ENCODE data around the gene PCIF1.
"Not testable (repeated sequence)": the region's sequence is repeated elsewhere in the genome, so short reads cannot be mapped to it uniquely, and the experiment has no call there.

The PCIF1 gene

GRCh38 chr20:45968801-45969711 lies 34.6 kb downstream of the PCIF1 start:
- DNase-seq: peak; percentile 40

- peak; percentile 61 for DNase-seq
Observed at GRCh38 chr20:45969712-45970634, 35.5 kb downstream of the PCIF1 start.

- peak; percentile 9 for DNase-seq
Observed at GRCh38 chr20:45970646-45971424, 36.4 kb downstream of the PCIF1 start.

GRCh38 chr20:45971425-45971674 lies 36.9 kb downstream of the PCIF1 start:
- DNase-seq: no peak

GRCh38 chr20:45971675-45972499 lies 37.4 kb downstream of the PCIF1 start, which contains the start of gene ZNF335:
ZNF335 (minus strand) TSS chr20:45972203; CDS start chr20:45971410, 793 bp downstream.
- peak; percentile 94 for DNase-seq

GRCh38 chr20:45972500-45973183 lies 38.2 kb downstream of the PCIF1 start:
- peak; percentile 96 for DNase-seq

GRCh38 chr20:45974896-45975565 lies 40.5 kb downstream of the PCIF1 start:
- DNase-seq: peak; percentile 37

- no peak for DNase-seq
Observed at GRCh38 chr20:45975686-45976085, 41.2 kb downstream of the PCIF1 start.

GRCh38 chr20:45976086-45976485 lies 41.6 kb downstream of the PCIF1 start:
- peak; percentile 83 for DNase-seq

- no peak for DNase-seq
Observed at GRCh38 chr20:45981261-45981660, 46.8 kb downstream of the PCIF1 start.

- no peak for DNase-seq
Observed at GRCh38 chr20:45983279-45983743, 48.8 kb downstream of the PCIF1 start.

- no peak for DNase-seq
Observed at GRCh38 chr20:45985573-45985972, 51.1 kb downstream of the PCIF1 start.

GRCh38 chr20:45987108-45987780 lies 52.8 kb downstream of the PCIF1 start:
- DNase-seq: peak; percentile 77

GRCh38 chr20:45988830-45989229 lies 54.3 kb downstream of the PCIF1 start:
- not testable (repeated sequence) for DNase-seq

GRCh38 chr20:45991616-45992015 lies 57.1 kb downstream of the PCIF1 start:
- no peak for DNase-seq

GRCh38 chr20:45993197-45993951 lies 58.9 kb downstream of the PCIF1 start:
- peak; percentile 72 for DNase-seq

- DNase-seq: peak; percentile 60
Observed at GRCh38 chr20:45994761-45995493, 60.4 kb downstream of the PCIF1 start.

- not testable (repeated sequence) for DNase-seq
Observed at GRCh38 chr20:45995495-45996097, 61.1 kb downstream of the PCIF1 start.

All from inflammatory macrophage treated with lipopolysaccharide for 4 hours (primary cell).